Uterus (tissue), 4 donors: ENCODE measurements around the gene ADO. TPM values are rescaled to one million over a fixed set of nuclear protein-coding genes. Genes with fewer than 3 reads are reported as not detected.

ENCODE experiments used
- DNase-seq, 2 donors: peaks; one replicate each; pipeline ENCODE4 v3.0.0-alpha.2; 2019 to 2020
- H3K27ac ChIP-seq, 2 donors: fragments of 200-600 bp; sonication (generic); 1 replicate in 1 of 2; 2 replicates in 1 of 2; pipeline ENCODE4 v1.5.1; 2016 to 2018
- H3K27me3 ChIP-seq, 2 donors: fragments of 200-600 bp; sonication (generic); one replicate each; pipeline ENCODE4 v1.5.1; 2018 to 2019; ENCODE audit warnings: control low read depth in 1 of 2
- H3K36me3 ChIP-seq, 2 donors: fragments of 200-600 bp; sonication (generic); one replicate each; pipeline ENCODE4 v1.5.1; 2019; ENCODE audit warnings: control low read depth in 1 of 2
- H3K4me1 ChIP-seq, 2 donors: fragments of 200-600 bp; sonication (generic); one replicate each; pipeline ENCODE4 v1.5.1; 2018 to 2019; ENCODE audit warnings: control low read depth in 1 of 2
- H3K4me3 ChIP-seq, 2 donors: fragments of 200-600 bp; sonication (generic); 1 replicate in 1 of 2; 2 replicates in 1 of 2; pipeline ENCODE4 v1.5.1; 2018 to 2019; ENCODE audit warnings: mild to moderate bottlenecking in 1 of 2
- H3K9me3 ChIP-seq, 2 donors: fragments of 200-600 bp; sonication (generic); one replicate each; pipeline ENCODE4 v1.5.1; 2019; ENCODE audit warnings: control low read depth in 1 of 2
- POLR2A ChIP-seq, 2 donors: fragments of 450-650 bp; IDR thresholded peaks; one replicate each; pipeline ENCODE4 v1.6.1; 2016; ENCODE audit warnings: antibody characterized with exemption in 2 of 2, mild to moderate bottlenecking in 1 of 2, moderate library complexity in 1 of 2
- intact Hi-C: fragments of 100-400 bp; cut with DNase I; formaldehyde crosslinking; loops from one replicate; pipeline ENCODE4 v1.15.1; 2023; ENCODE audit warnings: low total_unique reads
- total RNA-seq, 4 donors: library from RNA; depleted of rRNA in 3 of 4; stranded (reverse); fragments of >200 nt in 3 of 4; gene quantifications; one replicate each; pipeline versions ENCODE4 v1.1.0 to v1.2.4, GENCODE V29; 2014 to 2023
- TF ChIP-seq, protein P1 (sequence below), 4 experiments: fragments of 200-600 bp in 2 of 4; fragments of 450-650 bp in 2 of 4; sonication (generic) in 2 of 4; IDR thresholded peaks; one replicate each; pipeline ENCODE4 v1.5.1; 2016 to 2019; ENCODE audit warnings: antibody characterized with exemption in 4 of 4, mild to moderate bottlenecking in 2 of 4, moderate library complexity in 1 of 4
- donor health status: DM: yes; HTN: yes; CAD: no.

ADO gene
- total RNA-seq, 4 donors from 2014 or later: 10.8 to 27.0 (median 18.9) TPM

GRCh38 chr10:62856021-62856420 lies 51.5 kb downstream of the ADO start:
- Histone ChIP-seq H3K27ac (no peak overlapping the region), H3K4me1 (no peaks in the 10 kb centered on the region), H3K9me3 (no peaks in the 10 kb centered on the region), H3K27me3 (no peaks in the 10 kb centered on the region), H3K36me3 (no peaks in the 10 kb centered on the region), H3K4me3 (no peak overlapping the region)
- no peak for TF ChIP-seq POLR2A (IDR thresholded peaks at IDR 0.05)
- TF ChIP-seq, protein P1, sequence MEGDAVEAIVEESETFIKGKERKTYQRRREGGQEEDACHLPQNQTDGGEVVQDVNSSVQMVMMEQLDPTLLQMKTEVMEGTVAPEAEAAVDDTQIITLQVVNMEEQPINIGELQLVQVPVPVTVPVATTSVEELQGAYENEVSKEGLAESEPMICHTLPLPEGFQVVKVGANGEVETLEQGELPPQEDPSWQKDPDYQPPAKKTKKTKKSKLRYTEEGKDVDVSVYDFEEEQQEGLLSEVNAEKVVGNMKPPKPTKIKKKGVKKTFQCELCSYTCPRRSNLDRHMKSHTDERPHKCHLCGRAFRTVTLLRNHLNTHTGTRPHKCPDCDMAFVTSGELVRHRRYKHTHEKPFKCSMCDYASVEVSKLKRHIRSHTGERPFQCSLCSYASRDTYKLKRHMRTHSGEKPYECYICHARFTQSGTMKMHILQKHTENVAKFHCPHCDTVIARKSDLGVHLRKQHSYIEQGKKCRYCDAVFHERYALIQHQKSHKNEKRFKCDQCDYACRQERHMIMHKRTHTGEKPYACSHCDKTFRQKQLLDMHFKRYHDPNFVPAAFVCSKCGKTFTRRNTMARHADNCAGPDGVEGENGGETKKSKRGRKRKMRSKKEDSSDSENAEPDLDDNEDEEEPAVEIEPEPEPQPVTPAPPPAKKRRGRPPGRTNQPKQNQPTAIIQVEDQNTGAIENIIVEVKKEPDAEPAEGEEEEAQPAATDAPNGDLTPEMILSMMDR (IDR thresholded peaks at IDR 0.05): no peak
- no peak for DNase-seq
- intact Hi-C loops: no loop called here

Other genes with a start within 250 kb of the ADO start
- gene EGR2, start 11.6 kb downstream of the ADO start, total RNA-seq: 1 to 10 TPM in 2 of 4 donors, under 1 TPM in 1, not detected in 1; 0.26 to 3.4 (median 1.5) TPM